Loucy (cell line): ENCODE results near the gene ADAMTS16.

ENCODE experiments used
- EZH2phosphoT487 ChIP-seq: fragments of 200-600 bp; IDR thresholded peaks from 2 replicates; pipeline ENCODE4 v1.6.1; 2018; ENCODE audit warnings: antibody characterized with exemption, mild to moderate bottlenecking, moderate library complexity, borderline replicate concordance
- TF ChIP-seq, protein P1 (sequence below): fragments of 200-600 bp; sonication (generic); conservative IDR thresholded peaks from 2 replicates; pipeline ENCODE4 v1.5.1; 2014; ENCODE audit warnings: mild to moderate bottlenecking, antibody characterized with exemption, low read length

DNA sequence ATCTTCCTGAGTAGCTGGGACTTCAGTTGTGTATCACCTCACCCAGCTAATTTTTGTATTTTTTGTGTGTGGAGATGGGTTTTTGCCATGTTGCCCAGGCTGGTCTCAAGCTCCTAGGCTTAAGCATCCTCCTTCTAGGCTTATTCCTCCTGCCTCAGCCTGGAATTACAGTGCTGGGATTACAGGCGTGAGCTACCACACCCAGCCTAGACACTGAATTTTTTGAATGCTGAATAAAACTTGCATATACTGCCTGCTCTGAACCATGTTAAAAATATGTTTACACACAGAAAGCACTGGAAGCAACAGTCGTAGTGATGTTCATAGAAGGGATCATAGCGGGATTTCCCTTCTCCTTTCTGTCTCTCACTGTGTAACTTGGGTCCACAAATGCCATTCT, 161.0 kb downstream of the ADAMTS16 start:
- TF ChIP-seq, protein P1, sequence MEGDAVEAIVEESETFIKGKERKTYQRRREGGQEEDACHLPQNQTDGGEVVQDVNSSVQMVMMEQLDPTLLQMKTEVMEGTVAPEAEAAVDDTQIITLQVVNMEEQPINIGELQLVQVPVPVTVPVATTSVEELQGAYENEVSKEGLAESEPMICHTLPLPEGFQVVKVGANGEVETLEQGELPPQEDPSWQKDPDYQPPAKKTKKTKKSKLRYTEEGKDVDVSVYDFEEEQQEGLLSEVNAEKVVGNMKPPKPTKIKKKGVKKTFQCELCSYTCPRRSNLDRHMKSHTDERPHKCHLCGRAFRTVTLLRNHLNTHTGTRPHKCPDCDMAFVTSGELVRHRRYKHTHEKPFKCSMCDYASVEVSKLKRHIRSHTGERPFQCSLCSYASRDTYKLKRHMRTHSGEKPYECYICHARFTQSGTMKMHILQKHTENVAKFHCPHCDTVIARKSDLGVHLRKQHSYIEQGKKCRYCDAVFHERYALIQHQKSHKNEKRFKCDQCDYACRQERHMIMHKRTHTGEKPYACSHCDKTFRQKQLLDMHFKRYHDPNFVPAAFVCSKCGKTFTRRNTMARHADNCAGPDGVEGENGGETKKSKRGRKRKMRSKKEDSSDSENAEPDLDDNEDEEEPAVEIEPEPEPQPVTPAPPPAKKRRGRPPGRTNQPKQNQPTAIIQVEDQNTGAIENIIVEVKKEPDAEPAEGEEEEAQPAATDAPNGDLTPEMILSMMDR: no peak
- no peak for TF ChIP-seq EZH2phosphoT487
